ENCODE data around the gene PLBD2.
"Not testable (repeated sequence)": the region's sequence is repeated elsewhere in the genome, so short reads cannot be mapped to it uniquely, and the experiment has no call there.

Gene PLBD2

DNA sequence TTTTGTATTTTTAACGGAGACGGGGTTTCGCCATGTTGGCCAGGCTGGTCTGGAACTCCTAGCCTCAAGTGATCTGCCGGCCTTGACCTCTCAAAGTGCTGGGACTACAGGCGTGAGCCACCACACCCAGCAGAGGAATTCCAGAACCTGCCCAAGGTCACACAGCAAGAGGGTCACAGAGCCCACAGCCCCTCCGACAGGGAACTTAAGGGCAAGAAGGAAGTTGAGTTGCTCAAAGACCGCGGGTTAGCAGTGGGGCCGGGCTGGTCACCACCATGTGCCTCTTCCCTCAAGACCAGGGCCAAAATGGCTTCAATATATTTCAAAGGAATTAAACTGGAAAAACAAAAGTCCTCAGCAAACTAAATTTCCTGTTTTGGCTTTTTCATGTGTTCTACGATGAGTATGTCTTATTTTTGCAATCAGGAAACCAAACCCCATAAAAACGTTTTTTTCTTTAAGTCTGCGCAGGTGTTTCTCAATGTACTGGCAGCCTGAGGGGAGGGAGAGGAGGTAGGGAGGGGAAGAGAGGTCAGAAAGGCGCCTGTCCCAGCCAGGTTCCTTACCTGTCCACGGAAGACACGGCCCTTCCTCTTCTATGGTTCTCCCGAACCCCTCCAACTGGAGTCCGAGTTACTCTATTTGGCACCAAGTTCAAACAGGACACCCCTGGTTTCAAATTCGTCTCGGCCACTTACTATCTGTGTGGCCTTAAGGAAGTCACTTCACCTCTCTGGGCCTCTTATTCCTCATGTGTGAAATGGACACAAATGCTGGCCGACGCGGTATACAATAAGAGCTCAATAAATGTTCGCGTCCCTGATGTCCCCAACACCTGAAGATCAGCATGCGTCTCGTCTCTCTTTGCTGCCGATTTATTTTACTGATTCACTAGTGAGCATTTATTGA is 24.3 kb upstream of the PLBD2 start:
- DNase-seq (ENCODE audit: low read depth) = no peak

DNA sequence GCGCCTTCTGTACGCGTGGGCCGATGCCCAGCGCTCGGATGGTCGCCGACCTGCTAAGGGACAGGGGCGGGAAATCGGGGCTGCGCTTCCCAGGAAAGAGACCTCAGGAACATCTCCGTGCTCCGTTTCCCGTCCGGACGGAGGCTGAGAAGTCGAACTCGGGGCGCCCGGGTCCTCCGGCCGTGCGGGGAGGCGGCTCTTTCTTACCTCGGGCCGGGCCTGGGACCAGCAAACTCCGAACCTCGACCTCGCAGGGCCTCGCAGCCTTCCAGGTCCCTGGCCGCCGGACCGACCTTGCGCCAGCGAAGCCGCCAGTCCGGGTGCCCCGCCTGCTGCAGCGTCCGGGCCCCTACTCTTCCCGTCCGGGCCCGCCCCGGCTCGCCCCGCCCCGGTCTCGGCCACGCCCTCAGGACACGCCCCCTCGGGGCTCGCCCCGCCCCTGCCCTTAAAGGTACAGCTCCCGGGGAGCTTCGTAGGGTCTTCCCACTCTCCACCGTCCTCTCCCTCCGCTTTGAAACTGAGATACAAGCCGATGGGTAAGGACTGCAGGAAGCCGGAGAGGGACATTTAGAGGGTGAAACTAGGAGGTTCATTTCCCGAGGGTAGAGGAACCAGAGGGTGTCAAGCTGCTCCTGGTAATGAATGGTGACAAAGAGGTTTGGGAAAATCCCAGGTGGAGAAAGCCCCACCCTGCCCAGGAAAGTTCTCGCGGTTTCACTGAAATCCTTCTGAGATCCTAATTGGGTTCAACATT is 23.4 kb upstream of the PLBD2 start, which contains the start of gene SLC8B1:
TSS of gene SLC8B1 (minus strand) at position 324 of the 754 bp plus-strand sequence. CDS start 2,231 bp downstream, outside the sequence.
- DNase-seq (ENCODE audit: low read depth) = peak; percentile 76

DNA sequence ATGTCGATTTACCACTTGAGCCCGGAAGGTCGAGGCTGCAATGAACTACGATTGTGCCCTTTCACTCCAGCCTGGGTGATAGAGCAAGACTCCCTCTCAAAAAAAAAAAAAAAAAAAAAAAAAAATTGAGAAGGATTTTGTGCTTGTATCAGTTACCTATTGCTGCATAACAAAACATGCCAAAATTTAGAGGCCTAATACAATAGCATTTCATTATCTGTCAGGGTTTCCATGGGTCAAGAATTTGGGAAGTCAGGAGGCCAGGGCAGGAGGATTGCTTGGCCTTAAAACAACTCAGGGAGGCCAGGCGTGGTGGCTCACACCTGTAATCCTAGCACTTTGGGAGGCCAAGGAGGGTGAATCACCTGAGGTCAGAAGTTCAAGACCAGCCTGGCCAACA is 18.8 kb upstream of the PLBD2 start:
- DNase-seq (ENCODE audit: low read depth) = no peak

DNA sequence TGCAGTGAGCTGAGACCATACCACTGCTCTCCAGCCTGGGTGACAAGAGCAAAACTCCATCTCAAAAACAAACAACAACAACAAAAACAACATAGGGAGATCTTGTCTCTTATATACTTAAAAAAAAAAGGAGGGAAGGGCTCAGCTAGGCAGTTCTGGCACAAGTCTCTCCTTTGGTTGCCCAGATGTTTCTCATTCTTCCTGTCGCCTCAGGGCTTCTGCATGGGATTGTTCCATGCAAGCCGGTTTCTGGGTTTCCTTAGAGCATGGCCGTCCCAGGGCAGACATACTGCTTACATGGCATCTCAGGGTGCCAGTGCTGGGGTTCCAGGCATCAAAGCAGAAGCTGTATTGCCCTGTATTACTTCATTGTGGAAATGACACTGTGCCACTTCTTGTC is 18.3 kb upstream of the PLBD2 start:
- DNase-seq (ENCODE audit: low read depth) = no peak

DNA sequence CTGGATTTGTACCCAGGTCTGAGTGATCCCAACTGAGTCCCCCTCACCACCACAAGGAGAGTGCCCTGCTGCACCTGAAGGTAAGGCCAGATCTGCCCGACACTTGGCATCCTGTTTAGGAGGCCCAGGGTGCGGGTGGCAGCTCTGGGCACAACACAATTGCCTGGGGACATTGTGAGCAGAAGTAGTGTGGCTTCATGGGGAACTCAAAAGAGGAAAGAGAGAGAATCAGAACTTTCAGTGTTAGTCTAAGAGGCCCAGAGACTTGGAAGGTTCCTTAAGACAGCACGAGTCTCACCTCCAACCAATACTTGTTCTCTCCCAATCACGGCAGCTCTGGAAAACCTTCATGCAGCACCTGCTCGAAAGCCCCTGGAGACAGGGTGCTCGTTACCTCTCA is 16.9 kb upstream of the PLBD2 start:
- DNase-seq (ENCODE audit: low read depth) = no peak

DNA sequence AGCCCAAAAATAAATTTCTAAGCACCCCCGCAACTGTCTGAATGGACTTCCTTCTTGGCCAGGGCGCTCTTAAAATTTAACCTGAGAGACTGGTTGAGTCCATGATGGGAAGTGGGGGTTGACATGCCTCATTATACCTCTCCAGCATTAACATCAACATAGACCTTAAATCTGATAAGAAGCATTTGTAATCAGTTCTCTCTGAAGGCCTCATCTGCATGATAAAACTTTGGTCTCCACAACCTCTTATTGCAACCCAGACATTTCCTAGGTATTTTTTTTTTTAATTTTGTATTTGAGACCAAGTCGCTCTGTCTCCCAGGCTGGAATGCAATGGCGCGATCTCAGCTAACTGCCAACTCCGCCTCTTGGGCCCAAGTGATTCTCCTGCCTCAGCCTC is 13.1 kb upstream of the PLBD2 start:
- no peak for DNase-seq (ENCODE audit: low read depth)

DNA sequence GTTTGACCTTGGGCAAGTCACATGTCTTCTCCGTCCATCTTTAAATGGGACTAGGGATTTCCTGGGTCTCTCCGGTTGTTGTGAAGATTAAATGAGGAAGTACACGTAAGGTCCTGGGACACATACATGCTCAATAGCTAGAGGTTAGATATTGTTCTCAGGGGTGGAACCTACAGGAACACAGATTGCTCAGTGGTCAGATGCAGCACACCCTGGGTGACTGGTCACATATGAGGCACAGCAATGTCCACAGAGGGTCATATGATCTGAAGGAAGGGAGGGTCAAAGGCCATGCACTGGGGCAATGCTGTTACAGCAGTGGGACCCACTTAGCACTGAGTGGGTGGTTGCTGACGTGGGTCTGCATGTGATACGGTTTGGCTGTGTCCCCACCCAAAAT is 12.0 kb upstream of the PLBD2 start:
- no peak for DNase-seq (ENCODE audit: low read depth)

DNA sequence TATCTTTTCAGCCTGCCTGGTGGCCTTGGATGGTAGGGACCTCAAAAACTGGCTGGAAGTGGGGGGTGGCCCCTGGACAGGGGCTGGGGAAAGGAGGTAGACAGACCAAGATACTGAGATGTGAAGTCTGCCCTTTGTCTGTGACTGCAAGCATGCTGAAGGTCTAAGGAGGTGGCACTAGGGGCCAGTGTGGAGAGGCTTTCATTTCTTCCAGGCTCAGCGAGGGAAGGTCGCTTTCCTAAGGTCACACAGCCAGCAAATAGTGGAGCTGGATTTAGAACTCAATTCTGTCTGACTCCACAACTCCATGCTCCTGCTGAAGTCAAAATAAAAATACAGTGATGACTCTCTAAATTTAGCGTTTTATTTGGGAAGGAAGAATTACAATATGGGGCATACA is 11.3 kb upstream of the PLBD2 start:
- no peak for DNase-seq (ENCODE audit: low read depth)

DNA sequence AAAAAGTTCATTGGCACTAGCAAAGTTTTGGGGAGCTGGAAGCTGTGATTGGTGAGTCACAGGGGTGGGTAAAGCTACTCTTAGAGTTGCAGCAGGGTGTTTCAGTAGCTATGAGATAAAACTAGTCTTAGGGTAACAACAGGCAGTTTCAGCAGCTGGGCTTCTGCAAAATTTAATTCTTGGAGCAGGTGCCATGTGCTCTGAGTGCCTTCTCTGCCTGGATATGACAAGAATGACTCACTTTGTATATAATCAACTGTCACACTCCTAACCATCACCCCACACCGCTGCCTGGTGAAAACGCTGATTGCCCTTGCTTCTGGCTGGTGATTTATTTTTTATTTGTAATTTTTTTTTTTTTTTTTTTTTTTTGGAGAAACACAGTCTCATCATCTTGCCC is 10.5 kb upstream of the PLBD2 start:
- DNase-seq (ENCODE audit: low read depth) = no peak

DNA sequence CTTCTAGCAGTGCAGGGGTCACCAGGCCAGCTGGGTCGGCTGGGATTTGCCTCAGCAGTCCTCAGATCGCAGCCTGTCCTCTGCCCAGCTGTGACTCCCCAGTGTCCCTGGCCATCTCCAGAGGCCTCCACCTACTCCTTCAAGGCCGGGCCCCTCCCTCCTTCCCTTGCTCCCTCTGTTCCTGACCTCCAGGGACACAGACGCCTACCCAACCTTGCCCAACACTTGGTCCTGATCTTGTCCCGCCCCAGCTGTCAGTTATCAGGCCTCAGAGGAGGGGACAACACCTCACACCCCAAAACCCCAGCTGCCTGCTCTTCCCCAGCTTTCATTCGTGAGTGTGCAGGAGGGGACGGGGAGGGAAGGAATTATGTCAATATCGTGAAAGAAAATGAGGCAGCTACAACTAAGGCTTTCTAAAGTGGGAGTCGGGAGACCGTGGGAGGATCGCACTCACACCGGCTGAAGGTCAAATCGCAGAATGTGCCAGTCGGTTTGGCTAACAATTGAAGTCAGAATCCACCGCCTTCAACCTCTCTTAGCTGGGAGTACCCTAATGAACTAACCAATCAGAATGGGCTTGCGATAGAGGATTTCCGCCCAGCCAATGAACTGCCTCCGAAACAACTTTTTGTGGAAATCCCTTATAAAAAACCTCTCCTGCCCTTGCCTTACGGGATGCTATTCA is 9.4 kb upstream of the PLBD2 start:
- no peak for DNase-seq (ENCODE audit: low read depth)

DNA sequence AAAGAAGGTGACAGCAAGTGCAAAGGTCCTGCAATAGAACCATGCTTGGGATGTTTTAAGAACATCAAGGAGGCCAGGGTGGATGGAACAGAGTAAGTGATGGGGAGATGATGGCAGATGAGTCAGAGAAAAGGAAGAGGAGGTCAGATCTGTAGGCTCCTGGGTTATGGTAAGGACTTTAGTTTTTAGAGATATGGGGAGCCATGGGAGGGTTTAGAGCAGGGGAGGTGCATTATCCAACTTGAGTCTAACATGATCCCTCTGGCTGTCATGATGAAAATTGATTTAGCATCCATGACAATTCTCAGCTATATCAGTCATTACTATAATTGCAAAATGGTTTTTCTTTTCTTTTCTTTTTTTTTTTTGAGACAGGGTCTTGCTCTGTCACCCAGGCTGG is 7.3 kb upstream of the PLBD2 start:
- no peak for DNase-seq (ENCODE audit: low read depth)

DNA sequence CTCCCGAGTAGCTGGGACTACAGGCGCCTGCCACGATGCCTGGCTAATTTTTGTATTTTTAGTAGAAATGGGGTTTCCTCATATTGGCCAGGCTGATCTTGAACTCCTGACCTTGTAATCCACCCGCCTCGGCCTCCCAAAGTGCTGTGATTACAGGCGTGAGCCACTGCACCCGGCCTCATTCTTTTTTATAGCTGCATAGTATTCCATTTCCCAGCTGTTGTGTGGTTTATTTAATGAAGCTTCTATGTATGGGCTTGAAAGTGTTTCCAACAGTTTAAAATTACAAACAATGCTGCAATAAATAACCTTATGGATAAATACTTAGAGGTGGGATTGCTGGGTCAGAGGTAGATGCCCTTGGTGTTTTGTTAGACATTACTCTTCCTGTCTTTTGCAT is 4.2 kb upstream of the PLBD2 start:
- DNase-seq (ENCODE audit: low read depth) = not testable (repeated sequence)

DNA sequence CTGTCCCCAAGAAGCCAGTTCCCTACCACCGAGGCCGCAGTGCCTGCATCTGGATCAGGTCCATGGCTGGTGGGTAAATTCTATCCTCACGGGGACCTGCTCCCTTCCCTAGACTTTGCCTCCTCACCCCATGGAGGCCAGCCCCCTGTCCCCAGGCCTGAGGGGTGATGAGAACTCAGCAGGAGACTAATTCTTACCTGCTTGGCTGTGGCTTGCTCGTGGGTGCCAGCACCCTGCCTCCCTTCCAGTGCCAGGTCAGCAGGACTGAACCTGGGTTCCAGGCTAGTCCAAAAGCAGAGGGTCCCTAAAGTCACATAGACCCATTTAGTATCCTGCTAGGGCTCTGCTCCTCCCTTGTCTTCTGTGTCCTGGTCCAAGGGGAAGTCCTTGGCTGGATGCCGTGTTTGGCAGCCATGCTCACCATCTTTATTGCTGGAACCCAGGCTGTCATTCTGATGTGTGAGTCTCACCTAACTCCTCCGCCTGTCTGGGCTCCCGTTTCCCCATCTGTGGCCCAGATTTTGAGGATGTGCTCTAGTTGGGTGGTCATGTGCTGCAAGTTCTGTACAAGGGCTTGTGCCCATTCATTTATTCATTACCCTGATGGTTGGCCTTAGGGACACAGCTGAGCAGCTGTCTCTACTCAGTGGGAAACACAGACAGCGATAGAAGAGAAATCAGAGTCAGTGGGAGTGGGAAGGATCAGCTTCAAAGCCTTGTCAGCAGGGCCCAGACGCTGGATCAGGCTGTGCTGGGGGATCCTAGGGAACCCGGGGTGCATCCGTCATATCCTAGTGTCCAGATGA is 949 bp downstream of the PLBD2 start:
- DNase-seq (ENCODE audit: low read depth) = no peak

DNA sequence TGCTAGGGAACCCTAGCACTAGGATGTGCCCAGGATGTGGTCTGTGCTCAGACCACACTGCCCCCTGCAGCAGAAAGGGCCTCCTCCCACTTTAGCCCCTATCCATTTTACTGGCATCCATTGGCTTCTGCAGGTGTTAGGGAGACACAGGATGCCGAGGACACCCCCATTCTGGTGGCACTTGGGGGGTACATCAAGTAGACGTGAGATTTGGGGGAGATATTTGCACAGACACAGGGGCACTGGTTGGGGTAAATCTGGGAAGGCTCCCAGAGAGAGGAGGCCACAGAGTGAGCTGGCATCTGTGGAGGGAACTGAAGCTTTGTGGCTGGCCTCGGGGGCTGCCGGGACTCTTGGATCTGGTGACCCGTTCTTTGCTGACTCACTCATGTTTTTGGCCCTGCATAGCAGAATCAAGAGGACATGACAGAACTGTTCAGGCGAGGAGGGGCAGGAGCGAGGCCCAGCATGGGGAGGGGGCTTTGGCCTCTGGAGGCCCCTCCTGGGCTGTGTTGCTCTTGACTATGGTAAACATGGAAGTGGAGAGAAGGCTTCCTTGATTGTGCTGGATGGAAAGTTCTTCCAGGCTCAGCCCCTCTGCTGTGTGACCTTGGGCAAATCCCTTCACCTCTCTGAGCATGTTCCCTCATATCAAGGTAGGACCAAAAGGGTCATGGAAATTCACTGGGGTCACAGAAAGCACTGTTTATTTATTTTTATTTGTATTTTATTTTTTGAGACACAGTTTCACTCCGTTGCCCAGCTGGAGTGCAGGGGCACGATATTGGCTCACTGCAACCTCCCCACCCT is 1.8 kb downstream of the PLBD2 start:
- no peak for DNase-seq (ENCODE audit: low read depth)

DNA sequence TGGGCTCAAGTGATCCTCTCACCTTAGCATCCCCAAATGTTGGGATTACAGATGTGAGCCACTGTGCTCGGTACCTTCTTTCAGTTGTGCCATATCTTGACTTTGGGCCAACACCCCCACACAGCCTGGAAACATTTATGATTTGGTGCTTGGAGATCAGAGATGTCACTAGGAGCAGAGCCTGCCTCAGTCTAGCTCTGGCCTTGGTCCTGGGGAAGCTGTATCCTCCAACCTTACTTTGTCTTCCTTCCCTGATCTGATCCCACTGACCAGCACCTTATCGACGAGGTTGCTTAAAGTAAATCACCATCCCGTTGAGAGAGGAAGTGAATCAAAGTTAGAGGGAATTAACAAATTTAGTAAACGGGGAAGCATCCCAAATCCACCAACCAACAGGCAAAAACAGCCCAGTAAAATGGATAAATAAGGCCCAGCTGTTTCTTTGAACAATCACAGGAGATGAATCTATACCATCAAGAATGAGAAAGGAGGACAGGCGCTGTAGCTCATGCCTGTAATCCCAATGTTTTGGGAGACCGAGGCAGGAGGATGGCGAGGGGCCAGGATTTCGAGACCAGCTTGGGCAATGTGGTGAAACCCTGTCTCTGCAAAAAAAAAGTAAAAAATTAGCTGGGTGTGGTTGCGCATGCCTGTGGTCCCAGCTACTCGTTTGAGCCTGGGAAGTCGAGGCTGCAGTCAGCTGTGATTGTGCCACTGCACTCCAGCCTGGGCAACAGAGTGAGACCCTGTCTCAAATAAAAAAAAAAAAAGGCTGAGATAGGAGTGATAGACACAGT is 3.4 kb downstream of the PLBD2 start:
- no peak for DNase-seq (ENCODE audit: low read depth)

DNA sequence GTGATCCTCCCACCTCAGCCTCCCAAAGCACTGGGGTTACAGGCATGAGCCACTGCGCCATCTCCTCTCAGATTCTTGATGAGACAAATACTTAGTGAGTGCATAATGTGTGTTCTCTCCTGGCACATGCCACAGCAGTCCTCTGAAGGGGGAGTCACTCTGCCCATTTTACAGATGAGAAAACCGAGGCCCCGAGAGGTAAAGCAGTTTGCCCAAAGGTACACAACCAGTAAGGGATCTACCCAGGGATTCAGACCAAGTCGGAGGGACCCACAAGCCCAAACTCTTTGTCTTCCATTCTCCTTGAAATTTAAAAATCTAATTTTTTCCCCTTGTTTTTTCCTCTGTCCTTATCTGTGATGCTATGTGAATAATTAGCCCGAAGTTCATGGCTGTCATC is 6.3 kb downstream of the PLBD2 start:
- no peak for DNase-seq (ENCODE audit: low read depth)

DNA sequence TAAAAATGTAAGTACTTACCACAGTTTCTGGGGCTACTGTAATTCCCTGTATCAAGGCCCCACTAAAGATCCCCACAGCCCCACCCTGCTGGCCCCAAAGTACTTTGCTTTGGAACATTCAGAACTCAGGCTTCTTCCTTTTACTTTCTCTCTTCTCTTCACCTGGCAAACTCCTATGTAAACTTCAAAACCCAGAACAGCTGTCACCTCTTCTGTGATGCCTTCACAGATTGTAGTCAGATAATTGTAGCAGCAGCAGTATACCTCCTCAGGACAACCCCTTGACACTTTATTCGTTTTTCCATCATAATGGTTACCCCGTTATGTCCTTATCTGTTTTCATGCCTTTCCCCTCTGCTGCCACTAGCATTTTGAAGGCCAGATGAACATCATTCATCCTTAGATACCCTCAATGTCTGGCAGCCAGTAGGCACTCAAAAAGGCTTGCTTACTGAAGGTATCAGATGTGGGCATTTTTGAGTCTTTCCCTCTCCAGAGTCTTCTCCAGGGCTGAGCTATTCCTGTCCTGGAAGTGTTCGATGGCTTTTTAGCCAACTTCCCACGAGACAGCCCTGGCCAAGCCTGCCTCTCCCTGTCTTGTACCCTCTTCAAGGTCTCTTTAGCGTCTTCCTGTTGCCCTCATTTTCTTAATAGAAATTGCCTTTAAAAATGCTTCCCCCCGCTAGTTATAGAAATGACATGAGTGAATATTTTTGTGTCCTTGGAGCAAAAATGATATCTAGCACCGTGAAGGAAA is 7.4 kb downstream of the PLBD2 start:
- no peak for DNase-seq (ENCODE audit: low read depth)

DNA sequence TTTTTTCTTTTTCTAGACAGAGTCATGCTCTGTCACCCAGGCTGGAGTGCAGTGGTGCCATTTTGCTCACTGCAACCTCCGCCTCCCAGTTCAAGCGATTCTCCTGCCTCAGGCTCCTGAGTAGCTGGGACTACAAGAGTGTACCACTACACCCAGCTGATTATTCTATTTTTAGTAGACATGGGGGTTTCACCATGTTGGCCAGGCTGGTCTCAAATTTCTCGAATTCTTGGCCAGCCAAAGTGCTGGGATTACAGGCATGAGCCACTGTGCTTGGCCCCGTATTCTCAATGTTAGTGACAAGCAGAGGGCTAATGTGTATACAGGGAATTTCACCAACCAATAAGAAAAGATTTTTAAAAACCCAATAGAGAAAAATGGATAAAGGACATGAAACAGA is 8.4 kb downstream of the PLBD2 start:
- no peak for DNase-seq (ENCODE audit: low read depth)

DNA sequence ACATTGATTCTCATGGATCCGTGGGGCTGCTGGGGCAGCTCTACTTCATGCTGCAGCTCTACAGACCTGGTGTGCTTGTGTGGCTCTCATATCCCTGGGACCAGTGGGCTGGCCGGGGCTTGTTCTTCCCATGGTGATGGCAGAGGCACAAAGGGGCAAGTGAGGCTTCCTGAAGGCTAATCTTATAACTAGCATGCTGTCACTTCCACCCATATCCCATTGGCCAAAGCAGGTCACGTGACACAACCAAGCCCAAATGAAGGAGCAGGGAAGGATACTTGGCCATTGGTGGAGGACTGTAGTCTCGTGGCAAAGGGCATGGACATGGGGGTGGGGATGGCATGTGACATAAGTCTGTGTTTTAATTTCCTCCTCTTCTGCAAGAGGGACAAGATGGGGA is 9.9 kb downstream of the PLBD2 start:
- DNase-seq (ENCODE audit: low read depth) = no peak

All from T follicular helper cell (primary cell).